Measurements from ENCODE around the gene RAB11A.

DNA sequence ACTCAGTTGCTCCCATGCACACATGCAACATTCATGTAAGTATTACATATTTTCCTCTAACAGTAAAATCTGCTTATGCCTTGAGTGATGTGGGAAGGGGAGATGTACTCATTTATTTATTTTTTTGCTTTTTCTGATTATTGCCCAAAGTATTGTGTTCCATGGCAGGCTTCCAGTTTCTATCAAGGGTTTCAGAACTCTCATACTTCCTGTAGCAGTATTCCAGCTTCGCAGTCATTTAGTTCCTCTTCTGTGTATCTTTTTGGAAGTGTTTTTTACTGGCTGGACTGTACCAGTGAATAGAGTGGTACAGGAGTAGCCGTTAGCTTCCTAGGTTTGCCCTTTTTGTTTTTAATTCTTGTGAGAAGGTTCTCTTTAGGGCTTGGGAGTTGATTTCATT lies 26.9 kb downstream of the RAB11A start:
- TF ChIP-seq, protein P1, sequence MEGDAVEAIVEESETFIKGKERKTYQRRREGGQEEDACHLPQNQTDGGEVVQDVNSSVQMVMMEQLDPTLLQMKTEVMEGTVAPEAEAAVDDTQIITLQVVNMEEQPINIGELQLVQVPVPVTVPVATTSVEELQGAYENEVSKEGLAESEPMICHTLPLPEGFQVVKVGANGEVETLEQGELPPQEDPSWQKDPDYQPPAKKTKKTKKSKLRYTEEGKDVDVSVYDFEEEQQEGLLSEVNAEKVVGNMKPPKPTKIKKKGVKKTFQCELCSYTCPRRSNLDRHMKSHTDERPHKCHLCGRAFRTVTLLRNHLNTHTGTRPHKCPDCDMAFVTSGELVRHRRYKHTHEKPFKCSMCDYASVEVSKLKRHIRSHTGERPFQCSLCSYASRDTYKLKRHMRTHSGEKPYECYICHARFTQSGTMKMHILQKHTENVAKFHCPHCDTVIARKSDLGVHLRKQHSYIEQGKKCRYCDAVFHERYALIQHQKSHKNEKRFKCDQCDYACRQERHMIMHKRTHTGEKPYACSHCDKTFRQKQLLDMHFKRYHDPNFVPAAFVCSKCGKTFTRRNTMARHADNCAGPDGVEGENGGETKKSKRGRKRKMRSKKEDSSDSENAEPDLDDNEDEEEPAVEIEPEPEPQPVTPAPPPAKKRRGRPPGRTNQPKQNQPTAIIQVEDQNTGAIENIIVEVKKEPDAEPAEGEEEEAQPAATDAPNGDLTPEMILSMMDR (IDR thresholded peaks at IDR 0.05; ENCODE audit: low read depth, low read length), result no peak
- TF ChIP-seq EZH2phosphoT487 (IDR thresholded peaks at IDR 0.05; ENCODE audit: low read depth), result no peak
